ENCODE data around the gene ZNF28.
"Not testable (repeated sequence)": the region's sequence is repeated elsewhere in the genome, so short reads cannot be mapped to it uniquely, and the experiment has no call there.

Gene ZNF28

GRCh38 chr19:52821204-52821960, at the start of gene ZNF28:
Gene ZNF28, minus strand, starts transcription at chr19:52821633. Its CDS starts 3,675 bp downstream, at chr19:52817958.
- peak; percentile 20 for DNase-seq (ENCODE audit: low read depth)

GRCh38 chr19:52868031-52868430, 46.6 kb upstream of the ZNF28 start:
- DNase-seq (ENCODE audit: low read depth), result not testable (repeated sequence)

GRCh38 chr19:52857378-52858191, 36.2 kb upstream of the ZNF28 start, which contains the start of gene ZNF468:
Gene ZNF468, minus strand, starts transcription at chr19:52857619. Its CDS starts 3,347 bp downstream, at chr19:52854272.
- peak; percentile 29 for DNase-seq (ENCODE audit: low read depth)

- DNase-seq (ENCODE audit: low read depth), result not testable (repeated sequence)
Measured at GRCh38 chr19:52856540-52857377, 35.3 kb upstream of the ZNF28 start.

GRCh38 chr19:52847352-52847751, 25.9 kb upstream of the ZNF28 start:
- not testable (repeated sequence) for DNase-seq (ENCODE audit: low read depth)

GRCh38 chr19:52840825-52841465, 19.5 kb upstream of the ZNF28 start:
- DNase-seq (ENCODE audit: low read depth), result not testable (repeated sequence)

GRCh38 chr19:52834289-52834688, 12.9 kb upstream of the ZNF28 start:
- DNase-seq (ENCODE audit: low read depth), result not testable (repeated sequence)

GRCh38 chr19:52833541-52833940, 12.1 kb upstream of the ZNF28 start:
- not testable (repeated sequence) for DNase-seq (ENCODE audit: low read depth)

- DNase-seq (ENCODE audit: low read depth), result not testable (repeated sequence)
Measured at GRCh38 chr19:52829866-52830265, 8.4 kb upstream of the ZNF28 start.

GRCh38 chr19:52825765-52826164, 4.3 kb upstream of the ZNF28 start:
- no peak for DNase-seq (ENCODE audit: low read depth)

GRCh38 chr19:52823676-52824075, 2.2 kb upstream of the ZNF28 start:
- DNase-seq (ENCODE audit: low read depth), result no peak

- peak; percentile 1 for DNase-seq (ENCODE audit: low read depth)
Measured at GRCh38 chr19:52820472-52821203, 795 bp downstream of the ZNF28 start.

- no peak for DNase-seq (ENCODE audit: low read depth)
Measured at GRCh38 chr19:52809801-52810200, 11.6 kb downstream of the ZNF28 start.

GRCh38 chr19:52799950-52800640, 21.3 kb downstream of the ZNF28 start:
- not testable (repeated sequence) for DNase-seq (ENCODE audit: low read depth)

GRCh38 chr19:52789440-52789839, 32.0 kb downstream of the ZNF28 start:
- no peak for DNase-seq (ENCODE audit: low read depth)

- peak; percentile 40 for DNase-seq (ENCODE audit: low read depth)
Measured at GRCh38 chr19:52786464-52787354, 34.7 kb downstream of the ZNF28 start, which contains the start of gene ZNF600. Gene ZNF600, minus strand, starts transcription at chr19:52786791. Its CDS starts 7,903 bp downstream, at chr19:52778888.

GRCh38 chr19:52786078-52786463, 35.4 kb downstream of the ZNF28 start:
- DNase-seq (ENCODE audit: low read depth), result no peak

GRCh38 chr19:52785506-52785905, 35.9 kb downstream of the ZNF28 start:
- no peak for DNase-seq (ENCODE audit: low read depth)

GRCh38 chr19:52782864-52783263, 38.6 kb downstream of the ZNF28 start:
- DNase-seq (ENCODE audit: low read depth), result not testable (repeated sequence)
